ENCODE results near the gene RND2.
"Not testable (repeated sequence)": the region's sequence is repeated elsewhere in the genome, so short reads cannot be mapped to it uniquely, and the experiment has no call there.

The RND2 gene

GRCh38 chr17:43024407-43025289, at the start of gene RND2:
TSS of gene RND2 (plus strand) at chr17:43025231. CDS start at chr17:43025348, 117 bp downstream.
- peak within 1 kb of the TSS; percentile 60 for H3K4me3 ChIP-seq (ENCODE audit: low read depth, low read length)
- peak; percentile 84 for DNase-seq (ENCODE audit: low read depth)

- DNase-seq (ENCODE audit: low read depth) = no peak
- no peak overlapping the region for H3K4me3 ChIP-seq (ENCODE audit: low read depth, low read length)
These were observed 49.8 kb upstream of the RND2 start for GRCh38 chr17:42975265-42975664.

GRCh38 chr17:42975701-42976100, 49.3 kb upstream of the RND2 start:
- H3K4me3 ChIP-seq (ENCODE audit: low read depth, low read length); DNase-seq (ENCODE audit: low read depth): not testable (repeated sequence)

- DNase-seq (ENCODE audit: low read depth) = no peak
- H3K4me3 ChIP-seq (ENCODE audit: low read depth, low read length) = peak within 1 kb of the TSS; percentile 85
These were observed 45.3 kb upstream of the RND2 start, which contains the start of gene PTGES3L for GRCh38 chr17:42979511-42980273. TSS of gene PTGES3L (minus strand) at chr17:42980080. CDS start at chr17:42980053, 27 bp downstream.

- DNase-seq (ENCODE audit: low read depth) = no peak
- peak within 1 kb of the TSS; percentile 85 for H3K4me3 ChIP-seq (ENCODE audit: low read depth, low read length)
These were observed 44.7 kb upstream of the RND2 start, which contains the start of gene RUNDC1 for GRCh38 chr17:42980274-42980765. TSS of gene RUNDC1 (plus strand) at chr17:42980565. CDS start at chr17:42980577, 12 bp downstream.

- no peak for DNase-seq (ENCODE audit: low read depth)
- peak overlapping the region; percentile 85 for H3K4me3 ChIP-seq (ENCODE audit: low read depth, low read length)
These were observed 44.1 kb upstream of the RND2 start for GRCh38 chr17:42980766-42981397.

GRCh38 chr17:42982266-42982665, 42.8 kb upstream of the RND2 start:
- no peak overlapping the region for H3K4me3 ChIP-seq (ENCODE audit: low read depth, low read length)
- no peak for DNase-seq (ENCODE audit: low read depth)

GRCh38 chr17:42985225-42985624, 39.8 kb upstream of the RND2 start:
- DNase-seq (ENCODE audit: low read depth) = no peak
- H3K4me3 ChIP-seq (ENCODE audit: low read depth, low read length) = no peak overlapping the region

- DNase-seq (ENCODE audit: low read depth) = no peak
- H3K4me3 ChIP-seq (ENCODE audit: low read depth, low read length) = no peak overlapping the region
These were observed 35.9 kb upstream of the RND2 start for GRCh38 chr17:42989141-42989540.

- H3K4me3 ChIP-seq (ENCODE audit: low read depth, low read length) = no peak overlapping the region
These were observed 35.0 kb upstream of the RND2 start for GRCh38 chr17:42989726-42990652.

GRCh38 chr17:42991471-42991870, 33.6 kb upstream of the RND2 start:
- H3K4me3 ChIP-seq (ENCODE audit: low read depth, low read length) = no peak overlapping the region
- no peak for DNase-seq (ENCODE audit: low read depth)

More at GRCh38 chr17:42989726-42990652, 35.0 kb upstream of the RND2 start:
- no peak for DNase-seq (ENCODE audit: low read depth)

GRCh38 chr17:42992872-42993271, 32.2 kb upstream of the RND2 start:
- H3K4me3 ChIP-seq (ENCODE audit: low read depth, low read length) = no peak overlapping the region
- DNase-seq (ENCODE audit: low read depth) = no peak

GRCh38 chr17:42993913-42994312, 31.1 kb upstream of the RND2 start:
- DNase-seq (ENCODE audit: low read depth); H3K4me3 ChIP-seq (ENCODE audit: low read depth, low read length): not testable (repeated sequence)

GRCh38 chr17:42997390-42997983, 27.5 kb upstream of the RND2 start:
- peak overlapping the region; percentile 36 for H3K4me3 ChIP-seq (ENCODE audit: low read depth, low read length)
- DNase-seq (ENCODE audit: low read depth) = no peak

GRCh38 chr17:42997984-42998938, 26.8 kb upstream of the RND2 start, which contains the start of gene RPL27:
TSS of gene RPL27 (plus strand) at chr17:42998419. CDS start at chr17:42998751, 332 bp downstream.
- H3K4me3 ChIP-seq (ENCODE audit: low read depth, low read length) = peak within 1 kb of the TSS; percentile 88
- peak; percentile 100 for DNase-seq (ENCODE audit: low read depth)

GRCh38 chr17:42999003-42999525, 26.0 kb upstream of the RND2 start:
- no peak for DNase-seq (ENCODE audit: low read depth)
- H3K4me3 ChIP-seq (ENCODE audit: low read depth, low read length) = peak overlapping the region; percentile 88

- H3K4me3 ChIP-seq (ENCODE audit: low read depth, low read length) = not testable (repeated sequence)
These were observed 24.1 kb upstream of the RND2 start for GRCh38 chr17:43000894-43001293.

More at GRCh38 chr17:43000894-43001293, 24.1 kb upstream of the RND2 start:
- DNase-seq (ENCODE audit: low read depth) = not testable (repeated sequence)

All from skeletal muscle cell (primary cell).